HG03060 (cell line): ENCODE results near the gene SLFN13.
"Not testable (repeated sequence)": the region's sequence is repeated elsewhere in the genome, so short reads cannot be mapped to it uniquely, and the experiment has no call there.

Source experiments
- ATAC-seq: cut with Tn5 transposase; IDR thresholded peaks from one replicate; pipeline ENCODE4 v1.9.1; 2021; ENCODE audit warnings: low read depth, moderate number of reproducible peaks; ENCODE audit not compliant: unreplicated experiment

Gene SLFN13

DNA sequence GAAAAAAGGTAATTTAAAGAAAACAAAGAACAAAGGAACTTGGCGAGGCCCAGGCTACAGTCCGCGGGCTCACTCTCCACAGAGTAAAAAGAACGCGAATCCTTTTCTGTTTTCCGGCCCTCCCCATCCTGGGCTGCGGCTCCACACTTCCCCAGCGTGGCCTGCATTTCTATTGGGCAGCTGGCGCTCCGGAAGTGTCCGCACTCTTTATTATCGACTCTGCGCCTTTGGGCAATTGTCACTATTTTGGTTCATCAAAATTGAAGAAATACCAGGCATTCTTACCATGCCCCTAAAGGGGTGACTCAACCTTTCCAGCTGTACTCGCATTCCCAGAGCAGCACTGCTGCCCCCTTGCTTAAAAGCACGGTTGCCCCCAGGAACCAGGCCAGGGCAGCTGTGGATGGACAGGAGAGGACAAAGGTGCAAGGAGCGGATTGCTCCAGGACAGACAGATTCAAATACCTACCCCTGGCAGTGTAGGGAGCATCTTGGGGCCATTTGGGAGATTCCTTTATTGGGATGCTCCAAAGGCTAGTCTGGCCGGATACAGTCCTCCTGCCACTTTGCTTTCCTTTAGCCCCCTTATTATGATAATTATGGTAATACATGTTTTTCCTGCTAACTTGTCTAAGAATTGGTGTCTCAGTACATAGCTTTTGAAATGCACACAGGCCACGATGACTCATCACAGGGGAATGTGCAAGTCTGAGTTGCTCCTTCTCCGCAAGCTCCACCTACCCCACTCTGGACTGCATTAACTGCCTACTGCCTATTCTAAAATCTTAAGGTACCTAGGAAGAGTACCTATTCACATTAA, 15.3 kb downstream of the SLFN13 start:
- ATAC-seq = no peak

DNA sequence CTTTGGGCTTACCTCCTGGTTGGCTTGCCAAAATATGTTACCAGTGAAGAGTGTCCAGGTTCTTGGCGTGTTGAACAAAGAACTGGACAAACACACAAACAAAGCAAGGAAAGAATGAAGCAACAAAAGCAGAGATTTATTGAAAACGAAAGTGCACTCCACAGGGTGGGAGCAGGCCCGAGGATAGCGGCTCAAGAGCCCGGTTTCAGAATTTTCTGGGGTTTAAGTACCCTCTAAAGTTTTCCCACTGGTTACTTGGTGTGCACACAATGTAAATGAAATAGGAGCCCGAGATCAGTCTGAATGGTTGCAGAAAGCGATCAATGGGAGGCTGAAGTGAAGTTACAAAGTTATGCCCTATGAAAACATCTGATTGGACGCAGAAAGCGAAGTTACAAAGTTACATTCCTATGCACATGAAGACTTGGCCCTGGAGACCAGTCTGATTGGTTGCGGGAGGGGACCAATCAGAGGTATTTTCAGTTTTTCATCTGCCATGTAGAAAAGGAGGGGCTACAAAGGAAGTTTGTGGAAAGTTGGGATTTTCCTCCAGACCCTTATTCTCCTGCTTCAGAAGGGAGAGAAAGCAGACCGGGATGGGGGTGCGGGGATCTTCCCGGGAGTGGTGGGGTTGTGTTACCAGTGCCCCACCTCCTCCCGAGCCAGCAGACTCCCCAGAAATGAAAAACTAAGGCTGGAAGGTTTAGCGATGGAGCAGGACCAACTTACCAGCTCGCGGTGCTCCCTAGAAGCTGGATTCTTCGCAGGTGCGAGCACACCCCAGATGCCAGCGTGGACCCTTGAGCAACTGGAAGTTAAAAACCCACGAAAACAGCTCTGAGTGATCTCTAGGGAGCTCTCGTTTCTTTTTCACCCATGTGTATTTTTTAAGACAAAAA, 16.1 kb downstream of the SLFN13 start, which contains the start of gene SLFN12:
Gene SLFN12 (minus strand): TSS at position 325 of the 899 bp plus-strand sequence. CDS start 9,472 bp downstream, outside the sequence.
- ATAC-seq = peak; percentile 48

DNA sequence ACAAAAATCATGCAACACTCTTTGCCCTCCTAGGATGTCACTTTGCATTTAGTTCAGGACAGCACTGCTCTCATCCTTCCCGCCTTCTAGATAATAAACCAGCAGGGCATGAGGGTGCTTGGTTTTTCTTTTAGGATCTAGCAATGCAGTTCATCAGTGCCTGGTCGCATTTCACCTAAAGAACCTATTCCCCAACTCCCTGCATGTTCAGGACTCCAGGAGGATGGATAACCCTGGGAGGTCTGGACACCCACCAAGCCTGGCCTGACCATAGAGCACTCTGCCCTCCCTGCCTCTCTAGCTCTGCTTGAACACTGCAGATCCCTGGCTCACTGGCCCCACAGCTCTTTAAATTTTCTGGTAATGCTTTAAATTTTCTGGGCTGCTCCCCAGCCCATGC, 18.9 kb downstream of the SLFN13 start:
- ATAC-seq = no peak

DNA sequence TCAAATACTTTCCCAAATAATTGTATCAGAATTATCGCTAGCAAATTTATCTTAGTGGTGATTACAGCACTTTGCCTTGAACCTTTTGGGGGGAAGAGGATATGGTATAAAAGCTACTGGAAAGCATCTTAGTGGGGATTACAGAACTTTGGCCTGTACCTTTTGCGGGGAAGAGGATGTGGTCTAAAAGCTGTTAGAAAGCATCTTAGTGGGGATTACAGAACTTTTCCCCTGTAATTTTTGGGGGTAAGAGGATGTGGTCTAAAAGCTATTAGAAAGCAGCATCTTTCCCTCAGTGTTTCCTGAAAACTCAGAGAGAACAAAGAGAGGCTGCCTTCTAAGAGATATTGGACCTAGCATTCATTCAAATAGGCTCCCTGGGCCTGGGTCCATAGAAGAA, 20.3 kb downstream of the SLFN13 start:
- no peak for ATAC-seq

DNA sequence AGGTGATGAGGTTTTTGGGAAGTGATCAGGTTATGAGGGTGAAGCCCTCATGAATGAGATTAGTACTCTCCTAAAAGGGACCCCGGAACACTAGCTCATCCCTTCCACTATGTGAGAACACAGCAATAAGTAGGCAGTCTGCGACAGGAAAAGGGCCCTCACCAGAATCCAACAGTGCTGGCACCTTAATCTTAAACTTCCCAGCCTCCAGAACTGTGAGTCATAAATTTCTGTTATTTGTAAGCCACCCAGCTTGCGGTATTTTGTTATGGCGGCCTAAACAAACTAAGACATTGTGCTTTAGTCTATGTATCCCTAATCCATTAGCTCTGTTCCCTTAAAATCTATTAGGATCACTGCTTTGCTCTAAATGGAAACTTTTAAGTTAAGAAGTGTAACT, 24.8 kb downstream of the SLFN13 start:
- no peak for ATAC-seq

DNA sequence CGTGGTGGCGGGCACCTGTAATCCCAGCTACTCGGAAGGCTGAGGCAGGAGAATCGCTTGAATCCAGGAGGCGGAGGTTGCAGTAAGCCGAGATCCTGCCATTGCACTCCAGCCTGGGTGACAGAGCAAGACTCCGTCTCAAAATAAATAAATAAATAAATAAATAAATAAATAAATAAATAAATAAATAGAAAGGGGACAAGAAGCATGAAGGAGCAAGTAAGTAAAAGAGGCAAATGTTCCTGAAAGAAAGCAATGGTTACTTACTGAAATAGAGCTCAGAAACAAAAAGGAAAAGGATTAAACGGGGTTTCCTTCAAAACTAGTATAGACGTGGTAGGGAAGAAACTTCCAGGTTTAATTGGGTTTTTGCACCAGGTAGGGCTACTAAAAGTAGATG, 27.5 kb downstream of the SLFN13 start:
- not testable (repeated sequence) for ATAC-seq

DNA sequence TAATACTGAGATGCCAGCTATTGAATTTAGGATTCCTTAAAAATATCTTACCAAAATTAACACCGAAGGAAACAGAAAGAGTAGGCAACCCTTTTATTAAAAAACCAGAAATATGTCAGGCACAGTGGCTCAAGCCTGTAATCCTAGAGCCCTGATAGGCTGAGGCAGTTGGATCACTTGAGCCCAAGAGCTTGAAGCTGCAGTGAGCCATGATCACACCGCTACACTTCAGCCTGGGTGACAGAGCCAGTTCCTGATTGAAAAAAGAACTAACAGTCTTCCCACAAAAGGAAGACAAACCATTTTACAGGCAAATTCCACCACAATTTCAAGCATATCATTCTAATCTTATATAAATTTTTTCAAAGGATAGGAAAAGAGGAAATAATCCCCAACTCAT, 31.9 kb downstream of the SLFN13 start:
- ATAC-seq = no peak

DNA sequence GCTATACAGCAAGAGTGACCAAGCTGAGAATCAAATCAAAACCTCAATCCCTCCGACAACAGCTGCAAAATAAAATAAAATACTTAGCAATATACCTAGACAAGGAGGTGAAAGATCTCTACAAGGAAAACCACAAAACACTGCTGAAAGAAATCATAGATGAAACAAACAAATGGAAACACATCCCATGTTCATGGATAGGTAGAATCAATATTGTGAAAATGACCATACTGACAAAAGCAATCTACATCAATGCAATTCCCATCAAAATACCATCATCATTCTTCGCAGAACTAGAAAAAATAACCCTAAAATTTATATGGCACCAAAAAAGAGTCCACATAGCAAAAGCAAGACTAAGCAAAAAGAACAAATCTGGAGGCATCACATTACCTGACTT, 33.9 kb downstream of the SLFN13 start:
- ATAC-seq = not testable (repeated sequence)

DNA sequence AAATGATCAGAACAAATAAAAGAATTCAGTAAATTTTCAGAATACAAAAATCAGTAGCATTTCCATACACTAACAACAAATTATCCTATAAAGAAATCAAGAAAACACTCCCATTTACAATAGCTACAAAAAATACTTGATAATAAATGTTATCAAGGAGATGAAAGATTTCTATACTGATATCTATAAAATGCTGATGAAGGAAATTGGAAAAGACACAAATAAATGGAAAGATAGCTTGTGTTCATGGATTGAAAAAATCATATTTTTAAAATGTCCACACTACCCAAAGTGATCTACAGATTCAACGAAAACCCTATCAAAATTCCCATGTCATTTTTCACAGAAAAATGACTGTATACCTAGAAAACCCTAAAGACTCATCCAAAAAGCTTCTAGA, 34.3 kb downstream of the SLFN13 start:
- no peak for ATAC-seq

DNA sequence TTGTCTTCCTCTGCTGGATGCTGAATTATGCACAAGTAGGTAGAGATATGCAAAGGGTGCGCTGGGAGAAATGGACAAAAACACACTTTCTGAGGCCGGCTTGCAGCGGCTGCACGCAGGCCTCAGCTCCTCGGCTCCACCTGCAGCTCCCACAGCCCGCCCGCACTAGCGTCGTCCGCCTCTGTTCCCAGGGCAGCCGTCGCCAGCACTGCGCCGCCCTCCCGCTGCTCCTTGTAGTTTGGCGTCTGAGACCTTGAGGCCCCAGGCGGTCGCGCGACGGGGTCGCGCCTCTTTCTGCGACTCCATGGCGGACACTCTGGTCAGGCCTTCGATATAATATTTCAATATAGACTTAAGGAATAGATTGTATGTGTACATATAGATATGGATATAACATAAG, 41.0 kb downstream of the SLFN13 start:
- ATAC-seq = no peak

DNA sequence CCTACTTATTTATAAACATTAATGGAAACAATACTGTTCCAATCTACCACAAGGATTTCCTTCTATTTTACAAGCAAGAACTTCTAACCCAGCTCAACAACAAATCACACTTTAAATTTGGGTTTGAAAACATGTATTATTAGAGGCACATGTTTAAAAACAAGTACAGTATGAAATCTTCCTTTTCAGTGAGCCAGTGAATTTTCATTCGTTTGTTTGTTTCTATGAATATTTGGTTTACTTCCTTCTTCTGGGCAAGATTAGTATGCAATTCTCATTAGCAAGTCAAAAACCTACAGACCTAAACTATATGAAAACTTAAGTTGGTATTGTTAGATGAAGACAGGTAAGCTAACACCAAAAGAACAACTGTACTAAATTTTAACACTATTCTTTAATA, 42.0 kb downstream of the SLFN13 start:
- ATAC-seq = no peak

DNA sequence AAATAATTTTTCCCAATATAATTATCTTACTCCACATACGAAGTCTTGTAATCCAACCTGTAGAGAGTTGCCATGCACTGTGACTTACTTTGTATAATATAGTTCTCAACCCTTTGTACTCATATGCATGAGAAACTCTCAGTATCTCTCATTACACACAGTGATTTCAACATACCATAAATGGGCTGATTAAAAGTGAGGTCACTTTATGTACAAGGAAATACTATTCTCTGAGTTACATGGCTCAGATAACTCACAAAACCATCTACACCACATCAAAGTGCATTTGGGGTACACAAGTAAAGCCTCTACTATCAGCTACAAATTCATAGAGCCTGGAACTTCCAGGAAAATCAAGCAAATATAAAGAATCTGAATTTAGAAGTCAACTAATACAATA, 44.2 kb downstream of the SLFN13 start:
- no peak for ATAC-seq

DNA sequence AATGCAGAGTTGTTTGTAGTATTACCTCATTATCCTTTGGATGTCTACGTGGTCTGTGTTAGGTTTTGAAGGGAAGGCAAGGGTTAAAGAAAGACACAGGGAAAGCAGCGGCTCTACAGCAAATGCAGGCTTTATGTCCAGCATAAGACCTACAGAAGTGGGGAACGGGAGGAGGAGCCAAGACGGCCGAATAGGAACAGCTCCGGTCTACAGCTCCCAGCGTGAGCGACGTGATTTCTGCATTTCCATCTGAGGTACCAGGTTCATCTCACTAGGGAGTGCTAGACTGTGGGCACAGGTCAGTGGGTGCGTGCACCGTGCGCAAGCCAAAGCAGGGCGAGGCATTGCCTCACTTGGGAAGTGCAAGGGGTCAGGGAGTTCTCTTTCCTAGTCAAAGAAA, 54.8 kb downstream of the SLFN13 start:
- not testable (repeated sequence) for ATAC-seq

DNA sequence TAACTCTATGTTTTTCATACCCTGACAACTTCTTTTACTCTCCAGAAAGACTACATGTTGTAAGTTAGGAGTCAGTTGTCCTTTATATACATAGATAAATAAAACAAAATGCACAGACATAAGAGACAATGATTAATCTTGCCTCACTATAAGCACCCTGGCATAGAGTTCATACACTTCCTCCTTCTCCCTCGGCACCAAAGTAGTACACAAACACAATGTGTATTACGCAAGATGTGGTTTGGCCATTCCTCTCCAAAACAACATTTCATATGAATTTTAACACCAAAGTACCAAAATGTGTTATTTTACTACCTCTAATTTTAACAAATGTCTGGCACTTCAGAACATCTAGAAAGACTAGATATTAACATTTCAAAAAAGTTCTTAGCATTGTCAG, 57.9 kb downstream of the SLFN13 start:
- no peak for ATAC-seq

DNA sequence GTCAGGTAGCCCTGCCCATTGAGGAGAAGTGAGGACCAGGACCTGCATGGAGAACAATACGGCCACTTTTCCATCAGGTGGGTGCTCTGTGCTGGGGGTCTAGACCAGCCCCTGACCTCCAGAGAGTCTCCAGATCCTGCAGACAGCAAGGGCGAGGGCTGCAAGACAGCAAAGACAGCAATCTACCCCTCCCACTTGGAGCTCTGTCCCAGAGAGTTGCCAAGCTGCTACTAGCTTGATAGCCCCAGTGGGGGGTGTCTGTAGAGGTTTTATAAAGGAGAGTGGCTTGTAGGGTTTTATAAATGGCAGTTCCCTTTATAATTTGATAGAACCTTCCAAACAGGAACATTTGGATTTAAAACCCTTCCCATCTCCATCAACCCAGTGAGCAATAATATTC, 58.4 kb downstream of the SLFN13 start:
- no peak for ATAC-seq

DNA sequence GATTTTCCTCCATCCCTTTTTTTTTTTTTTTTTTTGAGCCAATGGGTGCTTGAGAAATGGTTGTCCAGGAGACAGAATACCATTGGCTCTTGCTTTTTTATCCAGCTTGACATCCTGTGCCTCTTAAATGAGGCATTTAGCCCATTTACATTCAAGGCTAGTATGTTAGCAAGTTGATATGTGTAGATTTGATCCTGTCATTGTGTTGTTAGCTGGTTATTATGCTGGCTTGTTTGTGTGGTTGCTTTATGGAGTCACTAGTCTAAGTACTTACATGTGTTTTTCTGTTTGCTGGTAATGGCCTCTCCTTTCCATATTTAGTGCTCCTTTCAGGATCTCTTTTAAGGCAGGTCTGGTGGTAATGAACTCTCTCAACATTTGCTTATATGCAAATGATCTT, 61.1 kb downstream of the SLFN13 start:
- no peak for ATAC-seq
